ENCODE measurements around the gene VN1R5.
"Not testable (repeated sequence)": the region's sequence is repeated elsewhere in the genome, so short reads cannot be mapped to it uniquely, and the experiment has no call there.

VN1R5 gene

DNA sequence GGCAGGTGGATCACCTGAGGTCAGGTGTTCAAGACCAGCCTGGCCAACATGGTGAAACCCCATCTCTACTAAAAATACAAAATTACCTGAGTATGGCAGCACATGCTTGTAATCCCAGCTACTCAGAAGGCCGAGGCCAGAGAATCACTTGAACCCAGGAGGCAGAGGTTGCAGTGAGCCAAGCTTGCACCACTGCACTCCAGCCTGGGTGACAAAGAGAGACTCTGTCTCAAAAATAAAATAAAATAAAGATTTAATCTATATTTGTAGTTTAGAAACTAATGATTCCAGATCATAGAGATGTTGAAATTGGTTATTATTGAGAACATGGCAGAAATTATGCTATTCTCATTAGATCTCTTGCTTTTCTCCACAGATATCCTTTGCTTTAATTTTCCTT, at the start of gene VN1R5:
VN1R5 (plus strand) TSS at position 301 of the 400 bp plus-strand sequence.
- not testable (repeated sequence) for DNase-seq

DNA sequence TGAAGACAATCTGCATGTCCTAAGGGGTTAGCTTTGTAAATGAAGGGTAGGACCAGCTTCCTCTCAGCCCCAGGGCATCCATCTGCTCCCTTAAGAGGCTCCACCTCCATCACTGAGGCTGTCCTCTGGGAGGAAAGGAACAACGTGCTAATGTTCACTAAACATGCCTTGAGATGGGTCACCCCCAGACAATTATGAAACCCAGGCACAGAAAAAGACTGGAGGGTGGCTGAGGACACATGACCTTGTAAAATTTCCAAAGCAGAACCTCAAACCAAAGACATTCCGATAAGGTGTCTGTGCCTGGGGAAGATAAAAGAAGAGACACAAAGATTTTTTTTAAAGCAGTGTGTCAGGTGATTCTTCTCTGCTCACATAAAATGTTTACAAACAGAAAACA, 46.5 kb upstream of the VN1R5 start:
- peak; percentile 86 for DNase-seq

DNA sequence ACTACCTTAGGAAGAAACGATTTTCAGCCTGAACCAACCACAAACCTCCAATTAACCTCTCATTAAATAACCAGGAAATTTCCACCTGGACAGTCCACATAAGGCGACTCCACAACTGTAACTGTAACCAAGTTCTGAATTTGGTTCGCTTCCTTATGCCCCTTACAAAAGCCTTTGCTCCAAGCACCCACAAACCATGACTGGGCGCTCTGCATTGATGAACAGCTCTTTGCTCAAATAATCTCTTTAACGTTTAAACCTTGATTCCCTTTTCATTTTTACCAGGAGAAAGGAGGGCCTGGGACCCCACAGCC, 45.9 kb upstream of the VN1R5 start:
- DNase-seq, result no peak

DNA sequence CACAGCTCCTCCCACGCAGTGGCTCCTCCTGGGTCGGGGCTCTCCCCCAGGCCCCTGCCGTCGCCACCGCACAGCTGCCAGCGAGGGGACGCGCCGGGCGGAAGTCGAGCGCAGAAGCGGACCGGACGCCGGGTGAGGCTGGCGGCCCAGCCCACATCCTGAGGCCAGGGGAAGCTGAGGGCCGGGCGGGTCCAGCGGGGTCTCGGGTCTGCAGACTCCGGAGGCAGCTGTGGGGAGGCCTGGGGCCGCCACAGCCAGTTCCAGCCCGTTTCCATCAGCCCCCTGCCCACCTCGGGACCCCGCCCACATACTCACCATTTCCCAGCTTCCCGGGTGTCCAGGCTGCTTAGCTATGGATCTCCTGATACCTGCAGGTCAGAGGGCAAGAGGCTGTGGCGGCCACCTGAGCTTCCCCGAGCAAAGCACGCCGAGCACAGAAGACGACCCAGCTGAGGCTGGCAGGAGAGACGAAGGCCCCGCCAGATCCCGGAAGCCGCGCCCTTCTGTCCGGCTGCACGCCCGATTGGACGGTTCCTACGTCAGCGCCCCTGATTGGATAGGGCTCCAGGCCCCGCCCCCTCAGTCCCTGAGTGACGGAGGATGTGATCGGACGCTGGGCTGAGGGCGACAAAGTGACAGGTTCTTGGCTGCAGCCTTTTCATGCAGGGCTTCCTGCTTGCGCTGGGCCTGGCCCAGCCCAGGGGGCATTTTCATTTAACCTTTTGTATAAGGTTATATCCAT, 45.3 kb upstream of the VN1R5 start:
- peak; percentile 99 for DNase-seq

DNA sequence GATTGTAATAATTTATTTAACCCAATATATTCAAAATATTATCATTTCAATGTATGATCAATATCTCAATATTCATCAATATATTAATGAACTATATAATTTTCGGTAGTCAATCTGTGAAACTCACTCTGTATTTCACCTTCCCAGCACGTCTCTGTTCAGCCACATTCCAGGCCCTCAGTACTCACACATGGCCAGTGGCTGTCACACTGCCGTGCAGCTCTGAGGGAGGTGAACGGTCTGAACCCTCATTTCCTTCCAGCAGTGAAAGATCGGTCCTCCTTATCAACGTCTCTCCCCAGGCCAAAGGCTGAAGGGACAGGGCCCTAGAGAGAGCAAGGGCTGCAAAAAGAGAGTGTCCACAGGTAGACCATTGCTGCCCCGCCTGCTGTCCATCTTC, 44.5 kb upstream of the VN1R5 start:
- DNase-seq, result peak; percentile 9

DNA sequence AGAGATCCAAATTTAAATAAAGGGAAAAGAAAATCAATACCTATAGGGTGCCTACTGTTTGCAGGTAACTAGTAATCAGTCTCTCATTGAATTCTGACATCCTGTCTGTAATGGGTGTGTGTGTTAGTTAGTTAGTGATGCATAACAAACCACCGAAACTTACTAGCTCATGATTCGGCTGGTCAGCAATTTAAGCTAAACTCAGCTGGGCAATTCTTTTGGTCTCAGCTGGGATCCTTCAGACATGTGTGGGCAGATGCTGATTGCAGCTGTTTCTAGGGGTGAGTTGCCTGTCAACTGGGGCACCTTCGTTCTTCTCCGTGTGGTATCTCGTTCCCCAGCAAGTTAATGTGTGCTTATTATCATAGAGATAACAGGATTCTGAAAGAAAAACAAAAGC, 43.9 kb upstream of the VN1R5 start:
- peak; percentile 23 for DNase-seq

DNA sequence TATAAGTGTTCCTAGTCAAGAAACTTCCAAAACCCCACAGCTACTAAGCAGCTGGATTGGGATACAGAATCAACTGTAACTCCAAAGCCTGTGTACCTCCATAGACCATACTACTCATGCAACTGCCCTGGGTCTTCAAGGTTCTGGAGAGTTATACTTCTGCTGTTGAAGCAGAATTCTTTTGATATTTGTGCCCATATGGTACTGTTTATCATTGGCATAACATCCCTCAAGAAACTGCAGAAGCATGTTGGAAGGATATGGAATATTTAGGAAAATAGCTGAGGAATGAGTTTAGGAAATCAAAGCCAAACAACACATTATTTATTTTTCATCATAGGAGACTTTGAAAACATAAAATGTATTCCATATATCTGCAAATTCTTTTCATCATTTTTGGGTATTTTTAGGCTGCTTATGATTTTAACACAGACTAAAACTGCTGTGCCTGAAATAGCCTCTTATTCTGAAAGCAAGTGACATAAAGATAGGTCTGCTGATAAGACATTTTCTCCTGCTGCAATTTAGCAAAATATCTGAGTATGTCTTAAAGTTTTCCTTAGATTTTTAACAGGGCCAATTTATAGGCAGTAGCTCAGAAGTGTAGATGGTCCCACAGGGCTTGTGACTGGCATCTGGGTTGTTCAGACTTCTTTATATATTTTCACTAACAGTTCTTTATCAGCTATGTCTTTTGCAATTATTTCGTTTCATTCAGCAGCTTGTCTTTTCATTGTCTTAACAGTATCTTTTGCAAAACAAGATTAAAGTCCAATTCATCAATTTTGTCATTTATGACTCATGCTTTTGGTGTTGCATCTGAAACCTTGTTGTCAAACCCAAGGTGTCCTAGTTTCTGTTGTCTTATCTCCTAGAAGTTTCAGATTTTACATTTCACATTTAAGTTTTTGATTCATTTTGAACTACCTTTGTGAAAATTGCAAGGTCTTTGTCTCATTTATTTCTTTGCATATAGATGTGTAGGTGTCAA, 43.0 kb upstream of the VN1R5 start:
- no peak for DNase-seq

DNA sequence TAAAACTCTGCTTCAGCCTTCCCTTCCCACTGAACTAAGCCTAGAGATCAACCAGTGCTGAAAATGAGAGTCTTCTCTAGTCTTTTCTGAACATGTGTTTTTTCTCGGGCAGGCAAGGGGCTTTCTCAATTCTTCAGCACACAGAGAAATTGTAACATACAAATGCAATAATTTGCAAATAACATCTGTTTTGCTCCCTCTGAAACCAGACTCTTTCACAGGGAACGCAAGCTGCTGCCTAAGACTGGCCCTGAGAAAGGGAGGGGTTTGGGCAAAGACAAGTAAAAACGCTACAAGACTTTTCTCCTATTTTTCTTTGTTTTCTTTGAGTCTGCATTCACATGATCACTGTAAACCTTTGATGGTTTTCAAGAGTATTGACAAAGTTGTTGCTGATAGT, 39.6 kb upstream of the VN1R5 start:
- peak; percentile 20 for DNase-seq

DNA sequence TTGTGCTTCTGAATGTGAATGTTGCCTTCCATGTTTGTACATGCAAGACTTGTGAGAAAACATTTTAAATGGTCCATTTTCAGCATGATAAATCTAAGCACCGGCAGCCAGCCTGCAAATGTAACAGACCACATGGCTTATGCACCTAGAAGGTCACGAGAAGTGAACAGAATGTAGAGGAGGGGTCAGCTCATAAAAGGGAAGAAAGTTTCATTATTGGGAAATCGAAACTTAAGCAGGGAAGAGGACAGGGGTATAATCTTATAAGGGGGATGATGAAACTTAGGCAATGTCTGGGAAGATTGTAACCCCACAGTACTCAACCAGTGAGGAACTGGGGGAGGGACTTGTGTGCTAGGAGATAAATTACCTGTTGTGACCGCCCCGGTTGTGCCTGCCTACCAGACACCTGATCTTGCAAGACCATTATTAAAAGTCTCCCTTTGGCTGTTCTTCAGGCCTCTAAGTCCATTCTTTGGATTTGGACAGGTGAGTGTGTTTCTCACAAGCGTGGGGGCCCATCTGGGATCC, 37.7 kb upstream of the VN1R5 start:
- DNase-seq, result no peak

DNA sequence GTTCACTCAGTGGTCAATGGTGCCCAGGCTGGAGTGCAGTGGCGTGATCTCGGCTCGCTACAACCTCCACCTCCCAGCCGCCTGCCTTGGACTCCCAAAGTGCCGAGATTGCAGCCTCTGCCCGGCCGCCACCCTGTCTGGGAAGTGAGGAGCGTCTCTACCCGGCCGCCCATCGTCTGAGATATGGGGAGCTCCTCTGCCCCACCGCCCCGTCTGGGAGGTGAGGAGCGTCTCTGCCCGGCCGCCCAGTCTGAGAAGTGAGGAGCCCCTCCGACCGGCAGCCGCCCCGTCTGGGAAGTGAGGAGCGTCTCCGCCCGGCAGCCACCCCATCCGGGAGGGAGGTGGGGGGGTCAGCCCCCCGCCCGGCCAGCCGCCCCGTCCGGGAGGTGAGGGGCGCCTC, 35.6 kb upstream of the VN1R5 start:
- not testable (repeated sequence) for DNase-seq

DNA sequence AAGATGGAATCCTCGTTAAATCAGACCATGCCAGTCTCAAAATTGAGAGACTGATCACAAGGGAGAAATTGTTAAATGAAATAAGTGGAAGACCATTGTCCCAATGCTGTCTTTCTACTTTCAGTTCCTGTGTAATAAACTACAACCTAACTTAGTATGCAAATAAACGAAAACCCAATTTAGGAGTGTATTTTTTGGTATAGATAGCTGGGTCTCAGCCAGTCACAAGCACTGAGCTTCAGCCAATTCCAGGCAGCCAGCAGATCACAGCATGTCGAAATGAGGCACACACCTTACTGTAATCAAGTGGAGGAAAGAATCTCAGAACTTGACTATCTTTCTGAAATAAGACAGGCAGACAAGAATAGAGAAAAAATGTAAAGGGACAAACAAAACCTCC, 33.0 kb upstream of the VN1R5 start:
- DNase-seq, result no peak

DNA sequence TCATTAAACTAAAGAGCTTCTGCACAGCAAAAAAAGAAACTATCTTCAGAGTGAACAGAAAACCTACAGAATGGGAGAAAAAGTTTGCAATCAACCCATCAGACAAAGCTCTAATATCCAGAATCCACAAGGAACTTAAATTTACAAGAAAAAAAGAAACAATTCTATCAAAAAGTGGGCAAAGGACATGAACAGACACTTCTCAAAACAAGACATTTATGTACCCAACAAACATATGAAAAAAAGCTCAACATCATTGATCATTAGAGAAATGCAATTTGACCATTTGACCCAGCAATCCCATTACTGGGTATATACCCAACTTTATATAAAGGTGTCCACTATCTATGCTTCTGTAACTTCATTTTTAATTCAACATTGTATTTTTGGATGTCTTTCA, 31.1 kb upstream of the VN1R5 start:
- DNase-seq, result no peak

DNA sequence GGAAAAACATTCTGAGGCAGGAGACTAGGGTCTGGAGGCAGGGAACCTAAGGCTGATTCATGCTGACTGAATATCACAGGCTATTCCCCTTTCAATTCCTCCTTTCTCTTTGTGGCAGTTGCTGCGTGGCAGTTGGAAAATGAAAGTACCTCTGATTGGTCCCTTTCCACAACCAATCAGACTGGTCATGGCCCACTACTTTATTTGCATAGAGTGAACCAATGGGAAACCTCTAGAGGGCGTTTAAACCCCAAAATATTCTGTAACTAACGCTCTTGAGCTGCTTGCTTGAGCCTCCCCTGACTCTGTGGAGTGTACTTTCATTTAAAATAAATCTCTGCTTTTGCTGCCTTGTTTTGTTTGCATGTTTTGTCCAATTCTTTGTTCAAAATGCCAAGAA, 27.7 kb upstream of the VN1R5 start:
- peak; percentile 52 for DNase-seq

DNA sequence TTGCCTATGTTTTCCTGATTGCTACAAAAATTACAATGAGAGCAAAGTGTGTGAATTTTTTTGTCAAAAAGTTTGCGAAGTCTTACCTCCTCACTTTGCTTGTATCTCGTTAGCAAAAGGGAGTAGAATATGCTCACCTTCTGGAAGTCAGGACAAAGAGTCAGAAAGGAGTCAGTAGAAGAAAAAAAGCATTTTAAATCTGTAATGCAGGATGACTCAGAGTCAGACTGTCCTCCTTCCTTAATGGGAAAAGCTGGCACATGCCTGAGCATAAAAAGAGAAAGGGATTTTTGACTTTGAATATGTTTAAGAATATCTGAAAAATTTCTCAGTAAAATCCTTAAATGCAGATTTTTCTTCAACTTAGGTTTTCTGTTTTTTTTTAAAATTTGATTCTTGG, 14.2 kb upstream of the VN1R5 start:
- no peak for DNase-seq

DNA sequence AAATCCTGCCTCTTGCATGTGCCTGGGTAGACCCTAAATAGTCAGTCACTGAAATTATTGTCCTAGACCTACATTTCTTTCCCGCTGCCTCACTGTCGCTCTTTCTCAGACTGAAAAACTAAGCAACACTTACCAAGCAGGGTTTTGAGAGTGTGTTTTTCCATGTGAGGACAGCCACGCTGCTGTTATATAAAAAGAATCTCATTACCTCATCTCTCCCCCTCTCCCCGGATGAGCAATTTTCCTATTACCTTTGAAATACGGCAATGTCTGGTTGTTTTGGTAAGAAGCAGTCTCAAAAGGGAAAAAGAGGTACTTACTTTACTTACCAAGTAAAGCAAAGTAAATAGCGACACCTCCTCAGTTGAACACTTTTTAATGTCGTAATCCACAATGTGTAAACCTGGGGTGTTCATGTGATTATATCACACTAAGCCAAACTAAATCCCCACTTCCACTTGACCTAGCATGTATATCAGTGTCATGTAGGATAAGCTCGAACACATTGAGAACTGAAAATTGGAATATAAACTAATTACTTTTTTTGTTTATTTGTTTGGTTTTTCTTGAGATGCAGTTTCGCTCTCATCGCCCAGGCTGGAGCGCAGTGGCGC, 12.2 kb upstream of the VN1R5 start:
- DNase-seq, result no peak

DNA sequence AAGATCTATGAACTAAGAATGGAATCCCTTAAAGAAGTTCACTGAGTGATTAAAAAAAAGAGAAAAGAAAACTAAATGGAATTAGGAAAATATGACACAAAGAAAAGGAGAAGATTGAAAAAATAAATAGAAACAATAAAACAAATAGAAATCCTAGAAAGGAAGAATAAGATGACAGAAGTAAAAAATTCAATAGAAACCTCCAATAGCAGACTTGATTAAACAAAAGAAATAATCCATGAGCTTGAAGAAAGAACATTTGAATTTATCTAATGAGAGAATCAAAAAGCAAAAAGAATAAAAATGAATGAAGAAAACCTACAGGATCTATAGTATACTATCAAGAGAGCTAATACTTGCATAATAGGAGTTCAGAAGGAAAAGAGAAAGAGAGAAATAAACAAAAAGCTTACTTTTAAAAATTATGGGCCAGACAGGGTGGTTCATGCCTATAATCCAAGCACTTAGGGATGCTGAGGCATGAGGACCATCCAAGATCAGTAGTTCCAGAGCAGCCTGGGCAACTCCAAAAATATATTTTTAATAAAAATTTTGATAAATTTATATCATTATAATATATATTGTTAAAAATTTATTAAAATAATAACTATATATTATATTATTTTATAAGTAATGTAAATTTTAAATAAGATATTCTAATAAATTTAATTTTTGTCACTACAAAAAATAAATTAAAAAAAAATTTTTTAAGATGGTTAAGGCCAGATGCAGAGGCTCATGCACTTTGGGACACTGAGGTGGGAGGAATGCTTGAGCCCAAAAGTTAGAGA, 9.4 kb upstream of the VN1R5 start:
- DNase-seq, result no peak

DNA sequence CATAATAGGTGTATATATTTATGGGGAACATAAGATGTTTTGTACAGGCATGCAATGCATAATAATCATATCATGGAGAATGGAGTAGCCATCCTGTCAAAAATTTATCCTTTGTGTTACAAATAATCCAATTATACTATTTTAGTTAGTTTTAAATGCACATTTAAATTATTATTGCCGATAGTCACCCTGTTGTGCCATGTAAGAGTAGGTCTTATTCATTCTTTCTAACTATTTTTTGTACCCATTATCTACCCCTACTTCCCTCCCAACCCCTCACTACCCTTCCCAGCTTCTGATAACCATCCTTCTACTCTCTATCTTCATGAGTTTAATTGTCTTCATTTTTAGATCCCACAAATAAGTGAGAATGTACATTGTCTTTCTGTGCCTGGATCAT, 8.3 kb upstream of the VN1R5 start:
- no peak for DNase-seq

DNA sequence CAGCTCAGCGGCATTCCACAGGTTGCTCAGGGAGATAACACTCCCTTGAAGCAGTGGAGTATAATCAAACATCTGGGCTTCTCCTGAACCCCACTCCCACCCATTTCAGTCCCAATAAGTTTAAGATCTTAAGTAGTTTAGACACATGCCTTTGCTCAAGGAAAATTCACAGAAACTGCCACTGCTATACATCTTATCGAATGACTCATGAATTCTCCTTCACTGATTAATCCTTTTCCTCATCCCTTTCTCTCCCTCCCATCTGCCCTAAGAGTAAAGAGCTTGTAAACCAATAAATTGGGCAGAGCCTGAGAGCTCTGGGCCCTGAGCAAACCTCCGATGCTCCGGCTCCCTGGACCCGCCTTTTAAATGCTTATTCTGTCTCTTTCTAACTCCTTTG, 10.2 kb downstream of the VN1R5 start:
- no peak for DNase-seq

DNA sequence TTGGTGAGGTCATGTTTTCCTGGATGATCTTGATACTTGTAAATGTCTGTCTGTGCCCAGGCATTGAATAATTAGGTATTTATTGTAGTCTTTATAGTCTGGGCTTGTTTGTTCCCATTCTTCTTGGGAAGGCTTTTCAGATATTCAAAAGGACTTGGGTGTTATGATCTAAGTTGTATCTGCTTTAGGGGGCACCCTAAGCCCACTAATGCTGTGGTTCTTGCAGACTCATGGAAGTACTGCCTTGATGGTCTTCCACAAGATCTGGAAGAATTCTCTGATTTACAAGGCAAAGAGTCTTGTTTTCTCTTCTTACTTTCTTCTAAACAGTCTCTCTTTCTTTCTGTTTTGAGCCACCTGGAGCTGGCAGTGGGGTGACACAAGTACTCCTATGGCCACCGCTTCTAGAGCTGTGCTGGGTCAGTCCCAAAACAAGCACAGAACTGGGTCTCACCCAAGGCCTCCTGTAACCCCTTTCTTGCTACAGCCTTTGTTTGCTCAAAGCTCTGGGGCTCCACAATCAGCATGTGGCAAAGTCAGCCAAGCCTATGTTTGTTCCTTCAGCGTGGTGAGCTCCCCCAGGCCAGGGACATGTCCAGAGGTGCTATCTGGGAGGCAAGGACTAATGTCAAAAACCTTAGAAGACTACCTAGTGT, 12.6 kb downstream of the VN1R5 start:
- DNase-seq, result no peak

DNA sequence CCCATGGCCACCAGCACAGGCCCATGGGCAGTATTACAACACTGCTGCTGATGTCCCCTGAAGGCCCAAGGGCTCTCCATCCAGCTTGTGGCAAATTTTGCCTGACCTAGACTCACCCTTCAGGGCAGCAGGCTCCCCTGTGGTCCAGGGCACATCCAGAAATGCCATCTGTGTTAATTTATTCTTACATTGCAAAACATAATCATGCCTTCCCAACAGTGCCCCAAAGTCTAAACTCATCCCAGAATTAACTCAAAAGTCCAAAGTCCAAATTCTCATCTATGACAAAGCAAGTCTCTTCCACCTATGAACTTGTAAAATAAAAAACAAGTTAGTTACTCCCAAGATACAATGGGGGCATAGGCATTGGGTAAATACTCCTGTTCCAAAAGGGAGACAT, 13.3 kb downstream of the VN1R5 start:
- DNase-seq, result no peak

DNA sequence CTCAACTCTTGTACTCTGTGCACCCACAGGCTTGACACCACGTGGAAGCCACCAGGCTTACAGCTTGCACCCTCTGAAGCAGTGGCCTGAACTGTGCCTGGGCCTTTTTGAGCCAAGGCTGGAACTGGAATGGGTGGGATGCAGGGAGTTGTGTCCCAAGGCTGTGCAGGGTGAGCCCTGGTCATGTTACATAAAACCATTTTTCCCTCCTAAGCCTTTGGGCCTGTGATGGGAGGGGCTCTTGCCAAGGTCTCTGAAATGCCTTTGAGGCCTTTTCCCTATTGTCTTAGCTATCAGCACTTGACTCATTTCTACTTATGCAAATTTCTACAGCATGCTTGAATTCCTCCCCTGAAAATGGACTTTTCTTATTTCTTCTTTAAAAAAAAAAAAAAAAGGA, 14.1 kb downstream of the VN1R5 start:
- DNase-seq, result no peak

DNA sequence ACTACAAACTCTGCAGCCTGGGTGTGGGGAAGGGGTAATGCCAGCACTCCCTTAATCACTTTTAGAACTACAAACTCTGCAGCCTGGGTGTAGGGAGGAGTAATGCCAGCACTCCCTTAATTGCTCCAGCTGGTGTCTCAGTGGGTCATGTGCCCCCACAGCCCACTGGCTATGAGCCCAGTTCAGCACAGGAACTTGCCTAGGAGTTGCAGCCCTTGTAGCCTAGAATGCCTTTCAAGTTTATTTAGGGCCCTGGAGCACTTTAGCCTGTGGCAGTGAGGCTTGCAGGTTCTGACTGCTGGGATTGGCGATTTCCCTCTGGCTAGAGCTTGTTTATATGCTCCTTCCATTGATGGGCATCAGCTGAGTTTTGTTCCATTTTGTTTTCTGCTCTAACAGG, 17.1 kb downstream of the VN1R5 start:
- peak; percentile 44 for DNase-seq
